ENCODE results near the gene NEDD4L.

NEDD4L gene

GRCh38 chr18:58438161-58438957 is 394.3 kb downstream of the NEDD4L start:
- TF ChIP-seq CTCF (IDR thresholded peaks at IDR 0.05; ENCODE audit: control extremely low read depth, extremely low read depth, low read depth, missing control alignments), result no peak
- POLR2A ChIA-PET, result interaction anchor here (0.6 kb wide), 1 partner anchor 86 kb away, joined by 11 read pairs; no protein-coding TSS in a partner anchor
- DNase-seq (ENCODE audit: extremely low spot score), result peak; percentile 34
- CTCF ChIA-PET, result interaction anchor here (0.8 to 1.5 kb wide), 5 partner anchors 9 to 325 kb away, joined by 3 to 5 read pairs (median 3); no protein-coding TSS in a partner anchor

GRCh38 chr18:58438958-58439300 is 394.9 kb downstream of the NEDD4L start:
- ChIA-PET CTCF (interaction anchor here (0.8 to 1.5 kb wide), 3 partner anchors 9 to 325 kb away, joined by 3 to 5 read pairs (median 3); no protein-coding TSS in a partner anchor), POLR2A (interaction anchor here (0.6 kb wide), 1 partner anchor 85 kb away, joined by 11 read pairs; no protein-coding TSS in a partner anchor)
- no peak for TF ChIP-seq CTCF (IDR thresholded peaks at IDR 0.05; ENCODE audit: control extremely low read depth, extremely low read depth, low read depth, missing control alignments)
- no peak for DNase-seq (ENCODE audit: extremely low spot score)

GRCh38 chr18:58443671-58444070 is 399.6 kb downstream of the NEDD4L start:
- no peak for DNase-seq (ENCODE audit: extremely low spot score)
- ChIA-PET POLR2A (no interaction called here), CTCF (interaction anchor here (1.3 kb wide), 1 partner anchor 90 kb away, joined by 3 read pairs; no protein-coding TSS in a partner anchor)
- TF ChIP-seq CTCF (IDR thresholded peaks at IDR 0.05; ENCODE audit: control extremely low read depth, extremely low read depth, low read depth, missing control alignments), result no peak

GRCh38 chr18:58446391-58447060 is 402.5 kb downstream of the NEDD4L start:
- CTCF ChIA-PET, result interaction anchor here (1.6 kb wide), 2 partner anchors 12 to 322 kb away, joined by 3 to 4 read pairs; no protein-coding TSS in a partner anchor
- DNase-seq (ENCODE audit: extremely low spot score), result no peak
- POLR2A ChIA-PET, result no interaction called here

GRCh38 chr18:58447402-58448095 is 403.5 kb downstream of the NEDD4L start:
- ChIA-PET POLR2A (no interaction called here), CTCF (interaction anchor here (1.2 to 1.6 kb wide), 4 partner anchors 11 to 321 kb away, joined by 3 to 4 read pairs (median 3); no protein-coding TSS in a partner anchor)
- DNase-seq (ENCODE audit: extremely low spot score), result no peak

More at GRCh38 chr18:58446391-58447060, 402.5 kb downstream of the NEDD4L start:
- no peak for TF ChIP-seq CTCF (IDR thresholded peaks at IDR 0.05; ENCODE audit: control extremely low read depth, extremely low read depth, low read depth, missing control alignments)

More at GRCh38 chr18:58447402-58448095, 403.5 kb downstream of the NEDD4L start:
- no peak for TF ChIP-seq CTCF (IDR thresholded peaks at IDR 0.05; ENCODE audit: control extremely low read depth, extremely low read depth, low read depth, missing control alignments)
